Measurements from ENCODE around the gene SLC6A13. TPM values are rescaled to one million over a fixed set of nuclear protein-coding genes. Genes with fewer than 3 reads are reported as not detected.

Gene SLC6A13
- total RNA-seq, 1 experiment from 2014 or later = not detected

GRCh38 chr12:265096-265495 lies 2.5 kb upstream of the SLC6A13 start:
- Histone ChIP-seq H2AFZ (ENCODE audit: low read length) (no peak overlapping the region), H3K27ac (ENCODE audit: insufficient read length, low read depth, low read length) (no peak overlapping the region), H3K9ac (ENCODE audit: extremely low read depth, insufficient read length, low read length) (no peak overlapping the region), H4K8ac (replicated peaks; ENCODE audit: insufficient read length, low read depth, low read length) (no peak overlapping the region), H3K79me2 (ENCODE audit: insufficient read depth, low read length) (no peaks in the 10 kb centered on the region), H3K18ac (ENCODE audit: insufficient read length, low read depth, low read length) (no peak overlapping the region), H4K91ac (ENCODE audit: insufficient read length, low read depth, low read length) (no peak overlapping the region), H3K9me3 (ENCODE audit: control insufficient read depth, low read depth, low read length) (no peaks in the 10 kb centered on the region), H3K27me3 (ENCODE audit: insufficient read depth, low read length) (no peaks in the 10 kb centered on the region), H3K56ac (ENCODE audit: insufficient read length, low read depth, low read length) (no peak overlapping the region), H3K79me1 (ENCODE audit: insufficient read depth, low read depth, low read length, poor library complexity, severe bottlenecking) (no peaks in the 10 kb centered on the region), H3K4me2 (ENCODE audit: insufficient read depth, insufficient read length, low read length) (no peak overlapping the region), H2BK12ac (ENCODE audit: insufficient read length, low read depth, low read length) (no peak overlapping the region), H4K5ac (ENCODE audit: insufficient read length, low read depth, low read length) (no peak overlapping the region), H3K23ac (ENCODE audit: insufficient read length, low read depth, low read length) (no peak overlapping the region), H2AK5ac (ENCODE audit: insufficient read length, low read length) (no peak overlapping the region), H2BK15ac (ENCODE audit: low read depth, low read length) (no peak overlapping the region), H3T11ph (ENCODE audit: low read length) (no peak overlapping the region), H3K4me1 (ENCODE audit: insufficient read depth, low read length) (no peaks in the 10 kb centered on the region), H2BK20ac (ENCODE audit: low read depth, low read length, poor library complexity, severe bottlenecking) (no peak overlapping the region), H3K4ac (ENCODE audit: low read depth, low read length) (no peak overlapping the region), H2BK5ac (ENCODE audit: insufficient read length, low read length) (no peak overlapping the region), H3K14ac (ENCODE audit: insufficient read depth, low read length) (no peak overlapping the region), H3K23me2 (ENCODE audit: insufficient read length, low read depth, low read length, poor library complexity, severe bottlenecking) (no peaks in the 10 kb centered on the region), H4K20me1 (ENCODE audit: control insufficient read depth, insufficient read depth, insufficient read length) (no peaks in the 10 kb centered on the region), H2BK120ac (ENCODE audit: low read depth, low read length, poor library complexity, severe bottlenecking) (no peak overlapping the region)
- no peaks in the 10 kb centered on the region for H3K36me3 Mint-ChIP-seq (ENCODE audit: insufficient read depth in 1 of 3, low read depth in 3 of 3)
- H3K27me3 Mint-ChIP-seq (ENCODE audit: low read depth) = peaks cover 3% of the 10 kb centered on the region
- DNase-seq = no peak
- no peak overlapping the region for H3K27ac Mint-ChIP-seq
- no peak for TF ChIP-seq CTCF (conservative IDR thresholded peaks at IDR 0.05)
- WGBS (ENCODE audit: extremely low coverage, insufficient read length, low lambda C conversion rate) = no CpG with 5 or more reads among the region's 3 CpGs
- H3K4me1 Mint-ChIP-seq = peaks cover 4% of the 10 kb centered on the region in 2 experiments
- peaks cover 0 to 2% of the 10 kb centered on the region in 2 experiments; a peak in 1 of 5 replicates for H3K9me3 Mint-ChIP-seq
- H3K4me3 Mint-ChIP-seq = no peak overlapping the region

Data from H9 (cell line).